H9 (cell line): ENCODE data around the gene AFF4. TPM values are rescaled to one million over a fixed set of nuclear protein-coding genes. Genes with fewer than 3 reads are reported as not detected.

ENCODE experiments used
- DNase-seq: peaks from one replicate; pipeline ENCODE4 v3.0.0-alpha.2; 2017
- H2AFZ ChIP-seq: one replicate; pipeline ENCODE4 v1.6.1; 2013; ENCODE audit warnings: mild to moderate bottlenecking, low read length, control low read depth, moderate library complexity
- H2AK5ac ChIP-seq: 2 replicates; pipeline ENCODE4 v1.6.1; 2013; ENCODE audit warnings: low read length, control low read depth, mixed read lengths; ENCODE audit not compliant: insufficient read length
- H2BK120ac ChIP-seq: one replicate; pipeline ENCODE4 v1.6.1; 2013; ENCODE audit warnings: low read depth, mild to moderate bottlenecking, low read length, control low read depth, inconsistent platforms; ENCODE audit not compliant: poor library complexity, severe bottlenecking
- H2BK12ac ChIP-seq: 2 replicates; pipeline ENCODE4 v1.6.1; 2013; ENCODE audit warnings: low read length, control low read depth, mixed read lengths, low read depth; ENCODE audit not compliant: insufficient read length
- H2BK15ac ChIP-seq: 2 replicates; pipeline ENCODE4 v1.6.1; 2013; ENCODE audit warnings: low read depth, low read length, control low read depth
- H2BK20ac ChIP-seq: one replicate; pipeline ENCODE4 v1.6.1; 2013; ENCODE audit warnings: low read depth, mild to moderate bottlenecking, low read length, control low read depth, inconsistent platforms; ENCODE audit not compliant: poor library complexity, severe bottlenecking
- H2BK5ac ChIP-seq: 2 replicates; pipeline ENCODE4 v1.6.1; 2013; ENCODE audit warnings: low read length, control low read depth, mixed read lengths; ENCODE audit not compliant: insufficient read length
- H3K14ac ChIP-seq: 2 replicates; pipeline ENCODE4 v1.6.1; 2013; ENCODE audit warnings: low read length, control low read depth; ENCODE audit not compliant: insufficient read depth
- H3K18ac ChIP-seq: 2 replicates; pipeline ENCODE4 v1.6.1; 2013; ENCODE audit warnings: low read depth, mild to moderate bottlenecking, mixed read lengths, low read length, control low read depth; ENCODE audit not compliant: insufficient read length
- H3K23ac ChIP-seq: 2 replicates; pipeline ENCODE4 v1.6.1; 2013; ENCODE audit warnings: low read length, control low read depth, mixed read lengths, low read depth; ENCODE audit not compliant: insufficient read length
- H3K23me2 ChIP-seq: 2 replicates; pipeline ENCODE4 v1.6.1; 2013; ENCODE audit warnings: low read depth, mild to moderate bottlenecking, mixed read lengths, low read length, control low read depth; ENCODE audit not compliant: insufficient read length, poor library complexity, severe bottlenecking
- H3K27ac ChIP-seq: 2 replicates; pipeline ENCODE4 v1.5.1; 2013; ENCODE audit warnings: low read length, control low read depth, mixed read lengths, low read depth; ENCODE audit not compliant: insufficient read length
- H3K27me3 ChIP-seq: 2 replicates; pipeline ENCODE4 v1.6.1; 2013; ENCODE audit warnings: low read length, control low read depth, inconsistent platforms; ENCODE audit not compliant: insufficient read depth
- H3K4ac ChIP-seq: 2 replicates; pipeline ENCODE4 v1.6.1; 2013; ENCODE audit warnings: low read depth, mild to moderate bottlenecking, control low read depth, inconsistent platforms, low read length, moderate library complexity
- H3K4me1 ChIP-seq: 2 replicates; pipeline ENCODE4 v1.6.1; 2013; ENCODE audit warnings: low read length, control low read depth, inconsistent platforms; ENCODE audit not compliant: insufficient read depth
- H3K4me2 ChIP-seq: 2 replicates; pipeline ENCODE4 v1.6.1; 2013; ENCODE audit warnings: low read length, control low read depth, mixed read lengths; ENCODE audit not compliant: insufficient read length, insufficient read depth
- H3K56ac ChIP-seq: 2 replicates; pipeline ENCODE4 v1.6.1; 2013; ENCODE audit warnings: low read depth, mild to moderate bottlenecking, mixed read lengths, low read length, control low read depth; ENCODE audit not compliant: insufficient read length
- H3K79me1 ChIP-seq: 2 replicates; pipeline ENCODE4 v1.6.1; 2013; ENCODE audit warnings: low read depth, mild to moderate bottlenecking, moderate library complexity, low read length, control low read depth, inconsistent platforms; ENCODE audit not compliant: insufficient read depth, poor library complexity, severe bottlenecking
- H3K79me2 ChIP-seq: 2 replicates; pipeline ENCODE4 v1.6.1; 2013; ENCODE audit warnings: low read length, control low read depth, inconsistent platforms; ENCODE audit not compliant: insufficient read depth
- H3K9ac ChIP-seq: 2 replicates; pipeline ENCODE4 v1.6.1; 2013; ENCODE audit warnings: low read length, control low read depth, mixed read lengths; ENCODE audit not compliant: insufficient read length; ENCODE audit errors: extremely low read depth
- H3K9me3 ChIP-seq: one replicate; pipeline ENCODE4 v1.6.1; 2013; ENCODE audit warnings: low read depth, low read length, inconsistent platforms; ENCODE audit not compliant: control insufficient read depth
- H3T11ph ChIP-seq: one replicate; pipeline ENCODE4 v1.6.1; 2013; ENCODE audit warnings: mild to moderate bottlenecking, low read length, control low read depth, inconsistent platforms
- H4K20me1 ChIP-seq: one replicate; pipeline ENCODE4 v1.6.1; 2013; ENCODE audit not compliant: control insufficient read depth, insufficient read length, insufficient read depth
- H4K5ac ChIP-seq: 2 replicates; pipeline ENCODE4 v1.6.1; 2013; ENCODE audit warnings: low read depth, mild to moderate bottlenecking, mixed read lengths, low read length, control low read depth; ENCODE audit not compliant: insufficient read length
- H4K8ac ChIP-seq: replicated peaks from 2 replicates; pipeline ENCODE4 v1.6.1; 2013; ENCODE audit warnings: low read length, control low read depth, mixed read lengths, low read depth; ENCODE audit not compliant: insufficient read length
- H4K91ac ChIP-seq: 2 replicates; pipeline ENCODE4 v1.6.1; 2013; ENCODE audit warnings: low read depth, mild to moderate bottlenecking, moderate library complexity, mixed read lengths, low read length, control low read depth; ENCODE audit not compliant: insufficient read length
- H3K27ac Mint-ChIP-seq, 3 experiments: 2 replicates in 2 of 3; 3 replicates in 1 of 3; pipeline ENCODE4 v1.8.0; 2020 to 2021; ENCODE audit warnings: mixed read lengths in 3 of 3, mild to moderate bottlenecking in 1 of 3, moderate library complexity in 1 of 3
- H3K27me3 Mint-ChIP-seq: 2 replicates; pipeline ENCODE4 v1.8.0; 2021; ENCODE audit warnings: low read depth, mild to moderate bottlenecking, moderate library complexity, mixed read lengths
- H3K36me3 Mint-ChIP-seq, 3 experiments: 2 replicates in 2 of 3; 3 replicates in 1 of 3; pipeline ENCODE4 v1.8.0; 2020 to 2021; ENCODE audit warnings: low read depth in 3 of 3, mixed read lengths in 3 of 3; ENCODE audit not compliant: insufficient read depth in 1 of 3
- H3K4me1 Mint-ChIP-seq, 2 experiments: 2 replicates each; pipeline ENCODE4 v1.8.0; 2020; ENCODE audit warnings: mixed read lengths in 2 of 2
- H3K4me3 Mint-ChIP-seq, 2 experiments: 2 replicates in 1 of 2; 3 replicates in 1 of 2; pipeline ENCODE4 v1.8.0; 2020 to 2021; ENCODE audit warnings: mild to moderate bottlenecking in 2 of 2, mixed read lengths in 2 of 2, moderate library complexity in 1 of 2
- H3K9me3 Mint-ChIP-seq, 2 experiments: 2 replicates in 1 of 2; 3 replicates in 1 of 2; pipeline ENCODE4 v1.8.0; 2020; ENCODE audit warnings: mild to moderate bottlenecking in 2 of 2, mixed read lengths in 2 of 2, moderate library complexity in 1 of 2
- WGBS: extraction: QIAGEN DNeasy Blood & Tissue Kit; methylation state at CpG from one replicate; pipeline ENCODE4 v1.1.7; 2013; ENCODE audit warnings: missing lambda C conversion rate, low lambda C conversion rate, mixed read lengths; ENCODE audit not compliant: insufficient read length; ENCODE audit errors: extremely low coverage; 5-methylcytosine and 5-hydroxymethylcytosine counted together
- total RNA-seq: library from RNA; stranded (reverse); gene quantifications from 2 replicates; pipeline ENCODE4 v1.2.1, GENCODE V29; 2021
- TF ChIP-seq, protein P1 (sequence below): fragments of 200-600 bp; sonication (generic); conservative IDR thresholded peaks from 3 replicates; pipeline ENCODE4 v1.8.0; 2021; ENCODE audit warnings: antibody characterized with exemption, mild to moderate bottlenecking

Gene AFF4
- total RNA-seq, 1 experiment from 2014 or later: 73.2 TPM

DNA sequence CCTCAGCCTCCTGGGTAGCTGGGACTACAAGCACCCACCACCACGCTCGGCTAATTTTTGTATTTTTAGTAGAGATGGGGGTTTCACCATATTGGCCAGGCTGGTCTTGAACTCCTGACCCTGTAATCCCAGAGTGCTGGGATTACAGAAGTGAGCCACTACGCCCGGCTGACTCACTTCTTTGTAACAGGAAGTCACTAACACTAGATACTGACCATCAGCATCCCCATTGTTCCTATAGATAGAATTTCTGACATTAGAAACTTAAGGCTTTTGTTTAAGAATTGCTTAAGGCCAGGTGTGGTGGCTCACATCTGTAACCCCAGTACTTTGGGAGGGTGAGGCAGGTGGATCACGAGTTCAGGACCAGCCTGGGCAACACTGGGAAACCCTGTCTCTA lies 47.8 kb downstream of the AFF4 start:
- peaks cover 17 to 51% (median 44%) of the 10 kb centered on the region in 3 experiments; a peak in 6 of 7 replicates for H3K36me3 Mint-ChIP-seq
- Histone ChIP-seq H2AK5ac (no peak overlapping the region), H3K9me3 (no peaks in the 10 kb centered on the region), H3K4ac (no peak overlapping the region), H3K79me1 (peaks cover 5% of the 10 kb centered on the region), H2AFZ (no peak overlapping the region), H3K79me2 (no peaks in the 10 kb centered on the region; the same call in 1 of the 2 replicates), H3K18ac (no peak overlapping the region), H3K4me2 (no peak overlapping the region), H3K23me2 (no peaks in the 10 kb centered on the region), H3K23ac (no peak overlapping the region), H2BK120ac (no peak overlapping the region), H3K14ac (no peak overlapping the region), H2BK12ac (no peak overlapping the region), H2BK20ac (no peak overlapping the region), H3K9ac (no peak overlapping the region), H3K27ac (no peak overlapping the region), H3K27me3 (no peaks in the 10 kb centered on the region), H3T11ph (no peak overlapping the region), H2BK5ac (no peak overlapping the region), H3K56ac (no peak overlapping the region), H2BK15ac (no peak overlapping the region), H4K5ac (no peak overlapping the region), H3K4me1 (no peaks in the 10 kb centered on the region), H4K8ac (no peak overlapping the region), H4K91ac (no peak overlapping the region), H4K20me1 (no peaks in the 10 kb centered on the region)
- WGBS: no CpG with 5 or more reads among the region's 5 CpGs
- H3K27ac Mint-ChIP-seq: no peak overlapping the region
- no peak overlapping the region for H3K4me3 Mint-ChIP-seq
- H3K4me1 Mint-ChIP-seq: no peaks in the 10 kb centered on the region
- DNase-seq: no peak
- TF ChIP-seq, protein P1, sequence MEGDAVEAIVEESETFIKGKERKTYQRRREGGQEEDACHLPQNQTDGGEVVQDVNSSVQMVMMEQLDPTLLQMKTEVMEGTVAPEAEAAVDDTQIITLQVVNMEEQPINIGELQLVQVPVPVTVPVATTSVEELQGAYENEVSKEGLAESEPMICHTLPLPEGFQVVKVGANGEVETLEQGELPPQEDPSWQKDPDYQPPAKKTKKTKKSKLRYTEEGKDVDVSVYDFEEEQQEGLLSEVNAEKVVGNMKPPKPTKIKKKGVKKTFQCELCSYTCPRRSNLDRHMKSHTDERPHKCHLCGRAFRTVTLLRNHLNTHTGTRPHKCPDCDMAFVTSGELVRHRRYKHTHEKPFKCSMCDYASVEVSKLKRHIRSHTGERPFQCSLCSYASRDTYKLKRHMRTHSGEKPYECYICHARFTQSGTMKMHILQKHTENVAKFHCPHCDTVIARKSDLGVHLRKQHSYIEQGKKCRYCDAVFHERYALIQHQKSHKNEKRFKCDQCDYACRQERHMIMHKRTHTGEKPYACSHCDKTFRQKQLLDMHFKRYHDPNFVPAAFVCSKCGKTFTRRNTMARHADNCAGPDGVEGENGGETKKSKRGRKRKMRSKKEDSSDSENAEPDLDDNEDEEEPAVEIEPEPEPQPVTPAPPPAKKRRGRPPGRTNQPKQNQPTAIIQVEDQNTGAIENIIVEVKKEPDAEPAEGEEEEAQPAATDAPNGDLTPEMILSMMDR: no peak
- H3K27me3 Mint-ChIP-seq: no peaks in the 10 kb centered on the region
- H3K9me3 Mint-ChIP-seq: no peaks in the 10 kb centered on the region
